ENCODE data around the gene RCVRN. TPM values are rescaled to one million over a fixed set of nuclear protein-coding genes. Genes with fewer than 3 reads are reported as not detected.

The RCVRN gene
- total RNA-seq, 1 donor from 2014 or later = not detected

- Mint-ChIP-seq H3K4me1 (ENCODE audit: unreplicated experiment) (peaks cover 11% of the 10 kb centered on the region), H3K27me3 (ENCODE audit: unreplicated experiment) (peaks cover 11% of the 10 kb centered on the region), H3K27ac (ENCODE audit: unreplicated experiment) (peak overlapping the region; percentile 52), H3K36me3 (ENCODE audit: low read depth, unreplicated experiment) (no peaks in the 10 kb centered on the region), H3K9me3 (ENCODE audit: unreplicated experiment) (no peaks in the 10 kb centered on the region), H3K4me3 (ENCODE audit: unreplicated experiment) (no peak overlapping the region)
- no peak for TF ChIP-seq CTCF (IDR thresholded peaks at IDR 0.05; ENCODE audit: unreplicated experiment)
- no peak for DNase-seq (ENCODE audit: low spot score)
These were observed 9.1 kb downstream of the RCVRN start for GRCh38 chr17:9895923-9896322.

GRCh38 chr17:9894231-9894630 lies 10.8 kb downstream of the RCVRN start:
- Mint-ChIP-seq H3K4me1 (ENCODE audit: unreplicated experiment) (peaks cover 3% of the 10 kb centered on the region), H3K27ac (ENCODE audit: unreplicated experiment) (no peak overlapping the region), H3K4me3 (ENCODE audit: unreplicated experiment) (no peak overlapping the region), H3K9me3 (ENCODE audit: unreplicated experiment) (no peaks in the 10 kb centered on the region), H3K27me3 (ENCODE audit: unreplicated experiment) (peaks cover 9% of the 10 kb centered on the region), H3K36me3 (ENCODE audit: low read depth, unreplicated experiment) (no peaks in the 10 kb centered on the region)
- DNase-seq (ENCODE audit: low spot score) = no peak
- no peak for TF ChIP-seq CTCF (IDR thresholded peaks at IDR 0.05; ENCODE audit: unreplicated experiment)

- no peaks in the 10 kb centered on the region for H3K36me3 Mint-ChIP-seq (ENCODE audit: low read depth, unreplicated experiment)
- H3K4me1 Mint-ChIP-seq (ENCODE audit: unreplicated experiment) = peaks cover 3% of the 10 kb centered on the region
- TF ChIP-seq CTCF (IDR thresholded peaks at IDR 0.05; ENCODE audit: unreplicated experiment) = no peak
- no peaks in the 10 kb centered on the region for H3K9me3 Mint-ChIP-seq (ENCODE audit: unreplicated experiment)
- peaks cover 9% of the 10 kb centered on the region for H3K27me3 Mint-ChIP-seq (ENCODE audit: unreplicated experiment)
- no peak overlapping the region for H3K27ac Mint-ChIP-seq (ENCODE audit: unreplicated experiment)
- DNase-seq (ENCODE audit: low spot score) = no peak
- H3K4me3 Mint-ChIP-seq (ENCODE audit: unreplicated experiment) = peak overlapping the region; percentile 10
These were observed 11.6 kb downstream of the RCVRN start for GRCh38 chr17:9893411-9894012.

GRCh38 chr17:9890124-9890523 lies 14.9 kb downstream of the RCVRN start:
- Mint-ChIP-seq H3K36me3 (ENCODE audit: low read depth, unreplicated experiment) (no peaks in the 10 kb centered on the region), H3K27ac (ENCODE audit: unreplicated experiment) (no peak overlapping the region), H3K9me3 (ENCODE audit: unreplicated experiment) (no peaks in the 10 kb centered on the region), H3K4me3 (ENCODE audit: unreplicated experiment) (no peak overlapping the region), H3K27me3 (ENCODE audit: unreplicated experiment) (peaks cover 5% of the 10 kb centered on the region), H3K4me1 (ENCODE audit: unreplicated experiment) (peaks cover 3% of the 10 kb centered on the region)
- peak; percentile 67 for DNase-seq (ENCODE audit: low spot score)
- TF ChIP-seq CTCF (IDR thresholded peaks at IDR 0.05; ENCODE audit: unreplicated experiment) = peak; percentile 81

- no peak for TF ChIP-seq CTCF (IDR thresholded peaks at IDR 0.05; ENCODE audit: unreplicated experiment)
- H3K27ac Mint-ChIP-seq (ENCODE audit: unreplicated experiment) = no peak overlapping the region
- peaks cover 3% of the 10 kb centered on the region for H3K27me3 Mint-ChIP-seq (ENCODE audit: unreplicated experiment)
- H3K4me1 Mint-ChIP-seq (ENCODE audit: unreplicated experiment) = no peaks in the 10 kb centered on the region
- no peaks in the 10 kb centered on the region for H3K36me3 Mint-ChIP-seq (ENCODE audit: low read depth, unreplicated experiment)
- no peaks in the 10 kb centered on the region for H3K9me3 Mint-ChIP-seq (ENCODE audit: unreplicated experiment)
- H3K4me3 Mint-ChIP-seq (ENCODE audit: unreplicated experiment) = no peak overlapping the region
- no peak for DNase-seq (ENCODE audit: low spot score)
These were observed 17.6 kb downstream of the RCVRN start for GRCh38 chr17:9887508-9887907.
